GM12878 (cell line): Measurements from ENCODE around the gene RPL29. TPM values are rescaled to one million over a fixed set of nuclear protein-coding genes. Genes with fewer than 3 reads are reported as not detected.

ENCODE experiments used
- ATF7 ChIP-seq: fragments of 450-650 bp; IDR thresholded peaks from 2 replicates; pipeline ENCODE4 v1.6.1; 2016; ENCODE audit warnings: low read depth, mild to moderate bottlenecking
- IRF4 ChIP-seq: IDR thresholded peaks from 2 replicates; pipeline ENCODE4 v1.6.1; 2011; ENCODE audit warnings: low read depth, low read length
- JUNB ChIP-seq: IDR thresholded peaks from 2 replicates; pipeline ENCODE4 v1.6.1; 2016; ENCODE audit warnings: antibody characterized with exemption, mild to moderate bottlenecking
- KLF5 ChIP-seq: fragments of 450-650 bp; IDR thresholded peaks from 2 replicates; pipeline ENCODE4 v1.6.1; 2014; ENCODE audit warnings: mild to moderate bottlenecking; ENCODE audit not compliant: partially characterized antibody
- NFIC ChIP-seq: IDR thresholded peaks from 2 replicates; pipeline ENCODE4 v1.6.1; 2012; ENCODE audit warnings: low read depth, mild to moderate bottlenecking, inconsistent platforms, low read length, moderate library complexity
- NFYB ChIP-seq: IDR thresholded peaks from 2 replicates; pipeline ENCODE4 v1.6.1; 2011; ENCODE audit warnings: low read depth, mild to moderate bottlenecking, low read length, improper control_type of control experiment, moderate library complexity; ENCODE audit not compliant: insufficient read depth
- RAD51 ChIP-seq: fragments of 450-650 bp; IDR thresholded peaks from 2 replicates; pipeline ENCODE4 v1.6.1; 2016; ENCODE audit warnings: moderate library complexity, mild to moderate bottlenecking, inconsistent platforms
- RBBP5 ChIP-seq: fragments of 200-600 bp; sonication (generic); conservative IDR thresholded peaks from 2 replicates; pipeline ENCODE4 v1.6.1; 2016
- SMAD1 ChIP-seq: fragments of 450-650 bp; IDR thresholded peaks from 2 replicates; pipeline ENCODE4 v1.6.1; 2018; ENCODE audit warnings: mild to moderate bottlenecking, low read depth; ENCODE audit not compliant: partially characterized antibody
- SMC3 ChIP-seq: IDR thresholded peaks from 2 replicates; pipeline ENCODE4 v1.6.1; 2011; ENCODE audit warnings: low read length, improper control_type of control experiment, borderline replicate concordance
- SREBF2 ChIP-seq: IDR thresholded peaks from 2 replicates; pipeline ENCODE4 v1.6.1; 2012; ENCODE audit warnings: mild to moderate bottlenecking, low read length
- TBL1XR1 ChIP-seq: IDR thresholded peaks from 2 replicates; pipeline ENCODE4 v1.6.1; 2012; ENCODE audit warnings: low read depth, low read length, improper control_type of control experiment
- TCF3 ChIP-seq: IDR thresholded peaks from 2 replicates; pipeline ENCODE4 v1.6.1; 2012; ENCODE audit warnings: low read depth, mild to moderate bottlenecking, low read length, borderline replicate concordance; ENCODE audit not compliant: insufficient read depth
- ZNF207 ChIP-seq: fragments of 450-650 bp; IDR thresholded peaks from 2 replicates; pipeline ENCODE4 v1.6.1; 2014; ENCODE audit warnings: antibody characterized with exemption, mild to moderate bottlenecking, borderline replicate concordance
- ZNF217 ChIP-seq: fragments of 450-650 bp; IDR thresholded peaks from 2 replicates; pipeline ENCODE4 v1.6.1; 2017; ENCODE audit warnings: antibody characterized with exemption, mild to moderate bottlenecking
- ZNF274 ChIP-seq: IDR thresholded peaks from one replicate; pipeline ENCODE4 v1.8.0; 2011; ENCODE audit not compliant: insufficient read length, insufficient read depth
- ZZZ3 ChIP-seq: IDR thresholded peaks from 2 replicates; pipeline ENCODE4 v1.6.1; 2011; ENCODE audit warnings: low read depth; ENCODE audit not compliant: control insufficient read depth, insufficient read length
- polyA plus RNA-seq, 11 experiments: library from polyadenylated mRNA; depleted of rRNA in 4 of 11; unstranded in 6 of 11; stranded (reverse) in 5 of 11; fragments of >200 nt; fragmentation: Nextera tagmentation in 4 of 11; fragmentation: Illumina TruSeq in 1 of 11; extraction: Ambion mirVana in 4 of 11; extraction: Trizol in 1 of 11; gene quantifications; 1 replicate in 1 of 11; 2 replicates in 10 of 11; pipeline versions ENCODE4 v1.2.1 to v1.2.3, GENCODE V29; 2011 to 2016; ENCODE audit warnings: inconsistent platforms in 2 of 11, missing spikeins in 2 of 11, low read depth in 1 of 11
- total RNA-seq, 4 experiments: library from RNA; depleted of rRNA in 3 of 4; stranded (reverse); fragments of >200 nt in 3 of 4; fragmentation: Illumina TruSeq in 1 of 4; extraction: Trizol in 1 of 4; gene quantifications; 2 replicates each; pipeline versions ENCODE4 v1.2.1 to v1.2.3, GENCODE V29; 2013 to 2021
- TF ChIP-seq, protein P1 (sequence below): IDR thresholded peaks from 2 replicates; pipeline ENCODE4 v1.6.1; 2012; ENCODE audit warnings: low read length, inconsistent platforms
- TF ChIP-seq, protein P2 (sequence below): fragments of 450-650 bp; IDR thresholded peaks from 2 replicates; pipeline ENCODE4 v1.6.1; 2017; ENCODE audit warnings: low read depth, mild to moderate bottlenecking, moderate library complexity
- TF ChIP-seq, protein P3 (sequence below): fragments of 450-650 bp; formaldehyde crosslinking; IDR thresholded peaks from 2 replicates; pipeline ENCODE4 v1.4.0; 2020; ENCODE audit warnings: mild to moderate bottlenecking, moderate library complexity
- TF ChIP-seq, protein P4 (sequence below): IDR thresholded peaks from 2 replicates; pipeline ENCODE4 v1.6.1; 2011; ENCODE audit warnings: borderline replicate concordance, low read depth, mild to moderate bottlenecking, moderate library complexity, mixed read lengths, low read length; ENCODE audit not compliant: insufficient read depth; ENCODE audit errors: extremely low read length
- TF ChIP-seq, protein P5 (sequence below): IDR thresholded peaks from 2 replicates; pipeline ENCODE4 v1.6.1; 2012; ENCODE audit warnings: low read depth, low read length, improper control_type of control experiment

Gene RPL29
- total and polyA plus RNA-seq, 10 of the 15 experiments (the other 5 are each of a cell fraction or from before 2014, with no cell fraction given), result 1,053 to 2,477 (median 1,657) TPM

DNA sequence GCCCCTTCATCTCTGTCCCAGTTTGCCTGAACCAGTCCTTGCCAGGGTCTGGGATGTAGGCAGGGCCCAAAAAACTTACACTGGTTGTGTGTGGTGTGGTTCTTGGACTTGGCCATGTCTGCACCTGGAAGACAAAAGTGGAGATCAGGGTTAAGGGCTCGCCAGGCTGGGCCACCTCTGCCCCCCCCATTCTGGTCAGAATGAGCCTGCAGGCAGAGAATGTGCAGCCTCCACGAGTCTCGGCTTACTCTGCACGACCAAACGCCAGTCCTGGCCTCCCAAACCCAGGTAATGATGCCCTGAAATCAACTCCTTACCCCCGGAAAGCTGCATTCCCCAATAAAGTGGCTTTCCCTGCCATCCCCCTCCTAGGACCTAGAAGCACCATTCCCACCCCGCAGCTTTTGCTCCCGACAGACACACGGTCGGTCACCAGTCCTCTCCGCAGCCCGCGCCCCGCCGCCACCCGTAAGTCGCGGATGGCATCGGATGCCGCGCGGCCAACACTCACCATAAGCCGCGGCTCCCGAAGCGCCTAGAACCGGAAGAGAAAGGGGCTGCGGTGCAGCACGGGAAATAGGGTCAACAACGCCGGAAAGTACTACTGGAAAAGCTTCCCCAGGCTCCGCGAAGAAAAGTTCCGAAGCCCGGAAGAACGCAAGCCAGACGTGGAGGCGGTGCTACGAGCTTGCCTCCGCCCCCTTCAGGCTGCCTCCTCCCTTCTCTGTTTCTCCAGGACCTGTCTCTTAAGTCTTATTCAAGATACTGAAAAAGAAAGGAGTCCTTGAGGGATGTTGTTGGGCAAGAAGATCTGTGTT lies at the start of gene RPL29 (continued):
- TF ChIP-seq, protein P1, sequence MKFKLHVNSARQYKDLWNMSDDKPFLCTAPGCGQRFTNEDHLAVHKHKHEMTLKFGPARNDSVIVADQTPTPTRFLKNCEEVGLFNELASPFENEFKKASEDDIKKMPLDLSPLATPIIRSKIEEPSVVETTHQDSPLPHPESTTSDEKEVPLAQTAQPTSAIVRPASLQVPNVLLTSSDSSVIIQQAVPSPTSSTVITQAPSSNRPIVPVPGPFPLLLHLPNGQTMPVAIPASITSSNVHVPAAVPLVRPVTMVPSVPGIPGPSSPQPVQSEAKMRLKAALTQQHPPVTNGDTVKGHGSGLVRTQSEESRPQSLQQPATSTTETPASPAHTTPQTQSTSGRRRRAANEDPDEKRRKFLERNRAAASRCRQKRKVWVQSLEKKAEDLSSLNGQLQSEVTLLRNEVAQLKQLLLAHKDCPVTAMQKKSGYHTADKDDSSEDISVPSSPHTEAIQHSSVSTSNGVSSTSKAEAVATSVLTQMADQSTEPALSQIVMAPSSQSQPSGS, result no peak
- no peak for TF ChIP-seq NFYB
- TF ChIP-seq, protein P2, sequence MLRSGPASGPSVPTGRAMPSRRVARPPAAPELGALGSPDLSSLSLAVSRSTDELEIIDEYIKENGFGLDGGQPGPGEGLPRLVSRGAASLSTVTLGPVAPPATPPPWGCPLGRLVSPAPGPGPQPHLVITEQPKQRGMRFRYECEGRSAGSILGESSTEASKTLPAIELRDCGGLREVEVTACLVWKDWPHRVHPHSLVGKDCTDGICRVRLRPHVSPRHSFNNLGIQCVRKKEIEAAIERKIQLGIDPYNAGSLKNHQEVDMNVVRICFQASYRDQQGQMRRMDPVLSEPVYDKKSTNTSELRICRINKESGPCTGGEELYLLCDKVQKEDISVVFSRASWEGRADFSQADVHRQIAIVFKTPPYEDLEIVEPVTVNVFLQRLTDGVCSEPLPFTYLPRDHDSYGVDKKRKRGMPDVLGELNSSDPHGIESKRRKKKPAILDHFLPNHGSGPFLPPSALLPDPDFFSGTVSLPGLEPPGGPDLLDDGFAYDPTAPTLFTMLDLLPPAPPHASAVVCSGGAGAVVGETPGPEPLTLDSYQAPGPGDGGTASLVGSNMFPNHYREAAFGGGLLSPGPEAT, result peak; percentile 91
- 0 out of 2 replicates have a peak, but pooled peaks have one; percentile 17 for TF ChIP-seq IRF4
- peak; percentile 37; the same call in 1 of the 2 replicates for TF ChIP-seq ATF7
- peak; percentile 55; the same call in 1 of the 2 replicates for TF ChIP-seq TCF3
- peak; percentile 71 for TF ChIP-seq SREBF2
- peak; percentile 99 for TF ChIP-seq RBBP5
- no peak for TF ChIP-seq KLF5
- TF ChIP-seq ZNF274, result no peak
- TF ChIP-seq, protein P3, sequence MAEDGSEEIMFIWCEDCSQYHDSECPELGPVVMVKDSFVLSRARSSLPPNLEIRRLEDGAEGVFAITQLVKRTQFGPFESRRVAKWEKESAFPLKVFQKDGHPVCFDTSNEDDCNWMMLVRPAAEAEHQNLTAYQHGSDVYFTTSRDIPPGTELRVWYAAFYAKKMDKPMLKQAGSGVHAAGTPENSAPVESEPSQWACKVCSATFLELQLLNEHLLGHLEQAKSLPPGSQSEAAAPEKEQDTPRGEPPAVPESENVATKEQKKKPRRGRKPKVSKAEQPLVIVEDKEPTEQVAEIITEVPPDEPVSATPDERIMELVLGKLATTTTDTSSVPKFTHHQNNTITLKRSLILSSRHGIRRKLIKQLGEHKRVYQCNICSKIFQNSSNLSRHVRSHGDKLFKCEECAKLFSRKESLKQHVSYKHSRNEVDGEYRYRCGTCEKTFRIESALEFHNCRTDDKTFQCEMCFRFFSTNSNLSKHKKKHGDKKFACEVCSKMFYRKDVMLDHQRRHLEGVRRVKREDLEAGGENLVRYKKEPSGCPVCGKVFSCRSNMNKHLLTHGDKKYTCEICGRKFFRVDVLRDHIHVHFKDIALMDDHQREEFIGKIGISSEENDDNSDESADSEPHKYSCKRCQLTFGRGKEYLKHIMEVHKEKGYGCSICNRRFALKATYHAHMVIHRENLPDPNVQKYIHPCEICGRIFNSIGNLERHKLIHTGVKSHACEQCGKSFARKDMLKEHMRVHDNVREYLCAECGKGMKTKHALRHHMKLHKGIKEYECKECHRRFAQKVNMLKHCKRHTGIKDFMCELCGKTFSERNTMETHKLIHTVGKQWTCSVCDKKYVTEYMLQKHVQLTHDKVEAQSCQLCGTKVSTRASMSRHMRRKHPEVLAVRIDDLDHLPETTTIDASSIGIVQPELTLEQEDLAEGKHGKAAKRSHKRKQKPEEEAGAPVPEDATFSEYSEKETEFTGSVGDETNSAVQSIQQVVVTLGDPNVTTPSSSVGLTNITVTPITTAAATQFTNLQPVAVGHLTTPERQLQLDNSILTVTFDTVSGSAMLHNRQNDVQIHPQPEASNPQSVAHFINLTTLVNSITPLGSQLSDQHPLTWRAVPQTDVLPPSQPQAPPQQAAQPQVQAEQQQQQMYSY (CRISPR knock-in tag), result no peak
- TF ChIP-seq NFIC, result no peak; the same call in 1 of the 2 replicates
- TF ChIP-seq SMAD1, result no peak
- no peak for TF ChIP-seq SMC3
- peak; percentile 18; the same call in 1 of the 2 replicates for TF ChIP-seq JUNB
- TF ChIP-seq, protein P4, sequence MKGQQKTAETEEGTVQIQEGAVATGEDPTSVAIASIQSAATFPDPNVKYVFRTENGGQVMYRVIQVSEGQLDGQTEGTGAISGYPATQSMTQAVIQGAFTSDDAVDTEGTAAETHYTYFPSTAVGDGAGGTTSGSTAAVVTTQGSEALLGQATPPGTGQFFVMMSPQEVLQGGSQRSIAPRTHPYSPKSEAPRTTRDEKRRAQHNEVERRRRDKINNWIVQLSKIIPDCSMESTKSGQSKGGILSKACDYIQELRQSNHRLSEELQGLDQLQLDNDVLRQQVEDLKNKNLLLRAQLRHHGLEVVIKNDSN, result no peak
- TF ChIP-seq ZZZ3, result peak; percentile 64
- TF ChIP-seq ZNF207, result peak; percentile 94
- TF ChIP-seq TBL1XR1, result peak; percentile 91
- TF ChIP-seq, protein P5, sequence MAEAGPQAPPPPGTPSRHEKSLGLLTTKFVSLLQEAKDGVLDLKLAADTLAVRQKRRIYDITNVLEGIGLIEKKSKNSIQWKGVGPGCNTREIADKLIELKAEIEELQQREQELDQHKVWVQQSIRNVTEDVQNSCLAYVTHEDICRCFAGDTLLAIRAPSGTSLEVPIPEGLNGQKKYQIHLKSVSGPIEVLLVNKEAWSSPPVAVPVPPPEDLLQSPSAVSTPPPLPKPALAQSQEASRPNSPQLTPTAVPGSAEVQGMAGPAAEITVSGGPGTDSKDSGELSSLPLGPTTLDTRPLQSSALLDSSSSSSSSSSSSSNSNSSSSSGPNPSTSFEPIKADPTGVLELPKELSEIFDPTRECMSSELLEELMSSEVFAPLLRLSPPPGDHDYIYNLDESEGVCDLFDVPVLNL, result 0 out of 2 replicates have a peak, but pooled peaks have one; percentile 35
- no peak for TF ChIP-seq RAD51
- TF ChIP-seq ZNF217, result no peak
